ENCODE measurements around the gene PELI1.

Gene PELI1

GRCh38 chr2:64151476-64151875, 7.3 kb upstream of the PELI1 start:
- no peak for DNase-seq

- DNase-seq = no peak
Measured at GRCh38 chr2:64145714-64146113, 1.5 kb upstream of the PELI1 start.

- no peak for DNase-seq
Measured at GRCh38 chr2:64145119-64145518, 899 bp upstream of the PELI1 start.

GRCh38 chr2:64143169-64144056, 807 bp downstream of the PELI1 start:
- no peak for DNase-seq

DNA sequence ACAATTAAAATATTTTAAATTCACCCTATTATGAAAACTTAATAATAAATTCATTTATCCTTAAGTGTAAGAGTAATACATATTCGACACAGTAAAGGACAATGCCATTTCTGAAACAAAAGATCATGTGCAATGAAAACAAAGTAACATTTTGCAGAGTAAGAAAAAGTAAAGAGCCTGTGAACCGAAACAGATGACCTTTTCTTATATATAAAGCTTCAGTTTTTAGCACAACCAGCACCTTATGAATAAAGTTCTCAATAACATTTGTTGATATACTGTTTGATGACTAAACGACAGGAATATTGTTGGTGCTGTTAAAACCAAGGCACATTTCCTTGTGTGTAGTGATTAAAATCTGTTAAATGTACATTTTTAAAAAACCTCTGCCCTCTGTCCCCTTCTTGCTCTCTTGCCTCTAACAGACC, 1.5 kb downstream of the PELI1 start:
- no peak for DNase-seq

DNA sequence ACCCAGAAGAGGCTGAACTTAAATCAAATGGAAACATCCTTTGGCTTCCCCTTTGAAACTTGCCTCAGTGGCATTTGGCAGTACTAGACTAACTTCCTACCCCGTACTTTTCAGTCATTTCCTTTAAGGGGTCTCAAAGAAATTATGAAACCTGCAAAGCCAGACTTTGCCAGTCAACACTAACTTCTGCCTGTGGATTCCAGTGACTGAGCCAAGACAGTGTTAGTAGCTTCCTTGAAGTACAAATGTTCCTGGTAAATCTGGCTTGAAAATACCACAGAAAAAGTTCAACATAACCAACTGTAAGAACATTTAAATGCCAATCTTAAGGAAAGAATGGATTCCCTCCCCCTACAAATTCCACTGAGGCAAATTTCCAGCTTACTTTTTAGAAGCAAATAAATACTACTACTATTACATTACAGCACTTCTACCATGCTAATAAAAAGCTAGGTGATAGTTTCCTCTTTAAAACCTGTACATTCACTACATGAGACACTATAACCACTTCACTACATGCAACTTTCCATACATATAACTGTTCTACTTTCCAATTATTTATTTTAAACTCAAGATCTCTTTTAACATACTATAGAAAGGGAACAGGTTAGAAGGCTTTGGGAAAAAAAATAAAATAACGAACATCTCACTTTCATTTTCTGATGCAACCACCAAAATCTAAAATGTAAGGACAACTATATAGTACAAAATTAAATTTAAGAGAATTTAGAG, 2.4 kb downstream of the PELI1 start:
- no peak for DNase-seq

DNA sequence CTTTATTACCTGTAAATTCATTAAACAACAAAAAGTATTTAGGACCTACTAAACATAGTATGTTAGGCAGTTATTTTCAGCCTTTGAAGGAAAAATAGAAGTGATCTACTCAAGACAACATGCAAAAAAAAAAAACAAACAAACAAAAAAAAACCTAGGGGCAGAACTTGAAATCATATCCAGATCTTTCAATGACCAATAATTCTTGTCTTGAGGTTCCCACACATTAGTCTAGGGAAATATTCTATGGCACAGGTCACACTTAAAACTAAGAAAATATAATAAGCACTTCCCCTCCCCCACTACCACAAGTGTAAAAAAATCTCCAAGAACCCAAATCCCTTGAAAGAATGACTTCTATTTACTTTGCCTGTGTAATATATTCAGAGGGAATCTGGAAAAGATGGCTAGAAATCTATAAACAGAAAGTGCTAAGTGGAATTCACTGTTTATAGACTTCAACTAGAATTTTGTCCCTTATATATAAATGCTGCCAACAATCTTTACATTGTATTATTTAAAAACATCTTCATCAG, 3.5 kb downstream of the PELI1 start:
- DNase-seq = no peak

DNA sequence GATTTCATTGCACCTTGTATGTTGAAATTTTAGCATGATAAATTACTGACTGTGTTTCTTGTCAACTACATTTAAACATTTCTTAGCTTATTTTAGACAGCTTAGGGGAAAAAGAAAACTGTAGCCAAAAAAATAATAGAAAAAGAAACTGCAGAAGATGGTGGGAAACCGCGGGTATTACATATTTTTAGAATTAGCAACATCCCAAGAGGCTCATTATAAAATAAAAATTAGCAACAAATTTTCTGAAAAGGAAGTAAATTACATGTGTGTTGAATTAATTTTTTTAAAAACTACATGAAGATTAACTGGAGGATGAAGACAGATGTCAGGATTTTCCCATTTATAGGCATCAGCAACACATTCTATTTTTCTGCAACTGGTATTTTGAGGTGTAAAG, 4.3 kb downstream of the PELI1 start:
- DNase-seq = no peak

DNA sequence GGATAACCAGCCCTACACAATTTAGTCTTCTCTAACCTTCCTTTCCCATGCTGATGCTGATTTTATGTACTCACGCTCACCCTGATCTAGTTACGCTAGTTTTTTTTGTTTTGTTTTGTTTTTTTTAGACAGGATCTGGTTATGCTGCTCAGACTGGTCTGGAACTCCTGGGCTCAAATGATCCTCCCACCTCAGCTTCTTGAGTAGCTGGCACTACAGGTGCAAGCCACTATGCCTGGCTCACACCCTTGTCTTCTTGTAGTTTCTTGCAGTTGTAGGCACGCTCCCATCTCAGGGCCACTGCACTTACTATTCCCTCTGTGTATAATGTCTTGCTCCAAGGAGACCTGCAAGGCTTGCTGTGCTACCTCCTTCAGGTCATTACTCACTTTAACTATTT, 6.2 kb downstream of the PELI1 start:
- no peak for DNase-seq

- no peak for DNase-seq
Measured at GRCh38 chr2:64137567-64137966, 6.7 kb downstream of the PELI1 start.

DNA sequence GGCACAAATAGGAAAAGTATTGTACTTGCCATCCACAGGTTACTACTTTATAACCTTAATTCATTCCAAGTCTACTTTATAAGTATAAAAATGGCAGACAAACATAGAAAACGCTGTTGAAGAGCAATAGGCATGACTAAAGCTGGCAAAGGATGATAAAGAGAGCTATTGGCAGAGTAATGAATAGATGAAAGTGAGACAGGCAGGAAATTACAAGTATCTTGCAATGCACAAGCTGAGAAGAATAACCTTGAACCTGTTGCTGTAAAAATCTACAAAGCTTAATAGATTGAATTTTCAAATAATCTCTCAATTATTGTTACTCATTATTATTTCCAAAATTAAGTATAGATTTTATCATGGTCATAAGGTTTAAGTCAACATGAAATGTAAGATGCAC, 8.8 kb downstream of the PELI1 start:
- no peak for DNase-seq

GRCh38 chr2:64134813-64135212, 9.4 kb downstream of the PELI1 start:
- DNase-seq = no peak

DNA sequence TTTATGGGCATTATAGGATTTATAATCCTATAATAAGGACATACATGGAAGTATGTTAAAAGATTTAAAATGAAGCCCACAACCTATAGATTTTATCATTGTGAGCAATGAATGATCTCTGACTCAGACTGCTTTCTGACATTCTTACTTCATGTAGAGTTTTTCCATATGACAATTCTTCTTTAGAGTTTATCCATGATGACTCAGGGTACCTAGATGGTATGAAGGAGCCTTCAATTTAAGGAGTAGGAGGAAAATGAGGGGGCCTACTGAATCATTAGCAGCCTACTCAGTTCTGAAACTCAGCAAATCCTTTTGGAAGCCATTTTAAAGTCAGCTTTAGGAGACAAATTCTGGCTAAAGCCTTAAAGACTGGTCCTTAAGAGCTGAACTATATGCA, 10.4 kb downstream of the PELI1 start:
- no peak for DNase-seq

GRCh38 chr2:64133354-64133753, 10.9 kb downstream of the PELI1 start:
- no peak for DNase-seq

- DNase-seq = no peak
Measured at GRCh38 chr2:64130333-64130732, 13.9 kb downstream of the PELI1 start.

- DNase-seq = no peak
Measured at GRCh38 chr2:64128943-64129391, 15.3 kb downstream of the PELI1 start.

- DNase-seq = no peak
Measured at GRCh38 chr2:64128406-64128805, 15.8 kb downstream of the PELI1 start.

- no peak for DNase-seq
Measured at GRCh38 chr2:64127119-64127518, 17.1 kb downstream of the PELI1 start.

GRCh38 chr2:64126601-64127000, 17.6 kb downstream of the PELI1 start:
- no peak for DNase-seq

- no peak for DNase-seq
Measured at GRCh38 chr2:64124571-64124970, 19.6 kb downstream of the PELI1 start.

- no peak for DNase-seq
Measured at GRCh38 chr2:64124168-64124567, 20.1 kb downstream of the PELI1 start.

- DNase-seq = no peak
Measured at GRCh38 chr2:64123740-64124139, 20.5 kb downstream of the PELI1 start.

DNA sequence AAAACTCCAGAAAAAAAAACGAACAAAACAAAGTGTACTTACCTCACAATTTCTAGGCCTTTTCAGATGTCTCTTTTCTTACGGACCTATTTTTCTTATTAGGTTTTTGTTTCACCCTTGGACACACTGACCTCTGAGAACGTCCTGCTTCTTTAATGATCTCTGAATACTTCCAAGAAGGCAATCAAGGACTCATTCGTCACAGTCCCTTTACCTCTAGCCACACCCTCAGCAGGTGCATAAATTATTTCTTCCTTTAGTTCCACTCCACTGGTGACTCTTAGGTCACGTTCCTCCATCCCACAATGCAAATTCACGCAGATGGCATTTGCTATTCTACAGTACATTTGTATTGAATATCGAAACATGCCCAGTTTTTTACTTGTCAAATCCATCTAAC, 21.9 kb downstream of the PELI1 start:
- DNase-seq = no peak

GRCh38 chr2:64120928-64121327, 23.3 kb downstream of the PELI1 start:
- no peak for DNase-seq
